Karpas-422 (cell line): ENCODE measurements around the gene MYH15. TPM values are rescaled to one million over a fixed set of nuclear protein-coding genes. Genes with fewer than 3 reads are reported as not detected.

ENCODE experiments used
- DNase-seq: peaks from one replicate; pipeline ENCODE4 v3.0.0-alpha.2; 2015
- H2AFZ ChIP-seq: fragments of 200-600 bp; sonication (generic); 2 replicates; pipeline ENCODE4 v1.6.1; 2014; ENCODE audit warnings: antibody characterized with exemption, low read length, mixed read lengths
- H3K27ac ChIP-seq: fragments of 200-600 bp; sonication (generic); 2 replicates; pipeline ENCODE4 v1.5.1; 2014; ENCODE audit warnings: mild to moderate bottlenecking, low read length, moderate library complexity
- H3K27me3 ChIP-seq: fragments of 200-600 bp; sonication (generic); 2 replicates; pipeline ENCODE4 v1.6.1; 2014; ENCODE audit warnings: low read length, mixed read lengths
- H3K36me3 ChIP-seq: fragments of 200-600 bp; sonication (generic); 2 replicates; pipeline ENCODE4 v1.6.1; 2014; ENCODE audit warnings: low read length, mixed read lengths; ENCODE audit not compliant: insufficient read depth
- H3K4me1 ChIP-seq: fragments of 200-600 bp; sonication (generic); 2 replicates; pipeline ENCODE4 v1.6.1; 2014; ENCODE audit warnings: mild to moderate bottlenecking, low read length, mixed read lengths
- H3K4me2 ChIP-seq: fragments of 200-600 bp; sonication (generic); 2 replicates; pipeline ENCODE4 v1.6.1; 2014; ENCODE audit warnings: low read length, low read depth, mild to moderate bottlenecking; ENCODE audit not compliant: poor library complexity, severe bottlenecking
- H3K4me3 ChIP-seq: fragments of 200-600 bp; sonication (generic); 2 replicates; pipeline ENCODE4 v1.5.1; 2014; ENCODE audit warnings: mild to moderate bottlenecking, antibody characterized with exemption, low read length, mixed read lengths
- H3K79me2 ChIP-seq: fragments of 200-600 bp; sonication (generic); 2 replicates; pipeline ENCODE4 v1.6.1; 2014; ENCODE audit warnings: mild to moderate bottlenecking, low read length, mixed read lengths
- H3K9ac ChIP-seq: fragments of 200-600 bp; sonication (generic); 2 replicates; pipeline ENCODE4 v1.6.0; 2014; ENCODE audit warnings: low read length
- H3K9me2 ChIP-seq: fragments of 200-600 bp; sonication (generic), shearing (Covaris generic); replicated peaks from 2 replicates; pipeline ENCODE4 v1.6.0; 2014; ENCODE audit warnings: mild to moderate bottlenecking, low read length, moderate library complexity; ENCODE audit not compliant: insufficient read depth
- H3K9me3 ChIP-seq: fragments of 300-700, 200-600 bp; sonication (generic); 2 replicates; pipeline ENCODE4 v1.6.1; 2014; ENCODE audit warnings: low read length, mixed read lengths
- H4K20me1 ChIP-seq: fragments of 200-600 bp; sonication (generic); 2 replicates; pipeline ENCODE4 v1.6.1; 2014; ENCODE audit warnings: mild to moderate bottlenecking, antibody characterized with exemption, low read length, low read depth; ENCODE audit not compliant: insufficient read depth
- total RNA-seq: library from RNA; depleted of rRNA; stranded (reverse); fragments of >200 nt; shearing (Covaris generic); gene quantifications from 2 replicates; pipeline ENCODE4 v1.2.3, GENCODE V29; 2014; ENCODE audit warnings: low replicate concordance

MYH15 gene
- total RNA-seq, 1 experiment from 2014 or later = not detected

DNA sequence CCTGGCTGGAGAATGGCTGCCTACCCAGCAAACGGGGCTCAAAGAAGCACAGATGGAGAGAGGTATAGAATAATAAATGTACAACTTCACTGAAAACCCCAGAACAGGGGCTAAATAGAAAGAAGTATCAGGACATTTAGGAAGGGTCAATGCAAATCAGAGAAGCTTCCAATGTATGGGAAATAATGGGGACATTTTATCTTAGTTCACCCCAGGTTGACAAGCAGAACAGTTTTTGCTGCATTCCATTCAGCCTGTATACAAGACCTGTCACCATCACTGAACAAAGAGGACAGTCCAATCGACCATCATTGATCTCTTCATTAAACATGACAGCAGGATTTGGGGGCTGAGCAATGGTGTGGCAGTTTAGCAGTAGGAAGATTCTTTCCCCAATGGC lies 68.1 kb downstream of the MYH15 start:
- H3K9me2 ChIP-seq = no peaks in the 10 kb centered on the region
- DNase-seq = no peak

GRCh38 chr3:108441518-108441917 lies 68.9 kb downstream of the MYH15 start:
- no peaks in the 10 kb centered on the region for H3K79me2 ChIP-seq
- no peak overlapping the region for H3K9ac ChIP-seq
- no peaks in the 10 kb centered on the region for H3K9me2 ChIP-seq
- no peaks in the 10 kb centered on the region for H4K20me1 ChIP-seq
- H3K4me3 ChIP-seq = no peak overlapping the region
- H2AFZ ChIP-seq = no peak overlapping the region
- H3K27ac ChIP-seq = no peak overlapping the region
- H3K9me3 ChIP-seq = no peaks in the 10 kb centered on the region
- H3K4me2 ChIP-seq = no peak overlapping the region
- no peaks in the 10 kb centered on the region for H3K4me1 ChIP-seq
- no peaks in the 10 kb centered on the region for H3K27me3 ChIP-seq
- DNase-seq = no peak
- no peaks in the 10 kb centered on the region for H3K36me3 ChIP-seq

More for the DNA sequence above, 68.1 kb downstream of the MYH15 start:
- 0 out of 2 replicates have a peak, but pooled peaks cover under 1% of the 10 kb centered on the region for H3K9me3 ChIP-seq
- H3K4me3 ChIP-seq = no peak overlapping the region
- H4K20me1 ChIP-seq = no peaks in the 10 kb centered on the region
- H3K79me2 ChIP-seq = no peaks in the 10 kb centered on the region
- no peak overlapping the region for H3K9ac ChIP-seq
- no peak overlapping the region for H3K4me2 ChIP-seq
- no peak overlapping the region for H2AFZ ChIP-seq
- H3K27ac ChIP-seq = no peak overlapping the region
- no peaks in the 10 kb centered on the region for H3K4me1 ChIP-seq
- H3K27me3 ChIP-seq = no peaks in the 10 kb centered on the region
- no peaks in the 10 kb centered on the region for H3K36me3 ChIP-seq

DNA sequence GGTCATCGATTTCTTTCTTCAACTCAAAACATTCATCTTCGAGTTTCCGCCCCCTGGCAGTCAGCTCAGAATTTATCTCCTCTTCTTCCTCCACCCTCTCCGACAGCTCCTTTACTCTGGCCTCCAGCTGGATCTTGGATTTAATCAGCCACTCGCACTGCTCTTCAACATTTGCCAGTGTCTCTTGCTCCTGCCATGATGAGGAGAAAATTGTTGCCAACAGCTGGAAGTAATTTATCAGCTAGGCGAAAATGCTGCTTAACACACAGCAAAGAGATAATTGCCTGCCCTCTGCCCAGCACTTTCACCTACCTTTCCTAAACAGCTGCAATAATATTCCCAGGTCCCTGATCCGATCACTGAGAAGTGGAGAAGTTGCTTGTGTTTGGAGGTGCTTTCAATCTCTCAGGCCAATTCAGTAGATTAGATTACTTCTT lies 69.3 kb downstream of the MYH15 start:
- H3K36me3 ChIP-seq = no peaks in the 10 kb centered on the region

DNA sequence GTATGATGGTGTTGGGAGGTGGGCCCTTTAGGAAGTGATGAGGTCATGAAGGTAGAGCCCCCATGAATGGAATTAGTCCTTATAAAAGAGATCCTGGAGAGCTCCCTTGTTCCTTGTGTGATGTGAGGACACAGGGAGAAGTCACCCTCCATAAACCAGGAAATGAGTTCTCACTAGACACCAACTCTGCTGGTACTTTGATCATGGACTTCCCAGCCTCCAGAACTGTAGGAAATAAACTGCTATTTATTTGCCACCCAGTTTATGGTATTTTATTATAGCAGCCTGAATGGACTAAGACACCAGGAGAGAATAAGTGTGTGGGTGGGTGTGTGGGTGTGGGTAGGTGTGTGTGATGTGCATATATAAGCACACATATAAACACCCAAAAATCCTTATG lies 71.9 kb downstream of the MYH15 start:
- no peaks in the 10 kb centered on the region for H3K4me1 ChIP-seq
- H3K9ac ChIP-seq = no peak overlapping the region
- no peak overlapping the region for H3K4me3 ChIP-seq
- no peaks in the 10 kb centered on the region for H3K36me3 ChIP-seq
- no peak overlapping the region for H2AFZ ChIP-seq
- H3K27ac ChIP-seq = no peak overlapping the region
- H3K9me3 ChIP-seq = no peaks in the 10 kb centered on the region
- no peak overlapping the region for H3K4me2 ChIP-seq
- DNase-seq = no peak
- H3K27me3 ChIP-seq = no peaks in the 10 kb centered on the region
- no peaks in the 10 kb centered on the region for H3K9me2 ChIP-seq
- H4K20me1 ChIP-seq = no peaks in the 10 kb centered on the region
- no peaks in the 10 kb centered on the region for H3K79me2 ChIP-seq

More for the DNA sequence above, 69.3 kb downstream of the MYH15 start:
- no peak overlapping the region for H2AFZ ChIP-seq
- DNase-seq = no peak
- H4K20me1 ChIP-seq = no peaks in the 10 kb centered on the region
- no peaks in the 10 kb centered on the region for H3K79me2 ChIP-seq
- H3K27me3 ChIP-seq = no peaks in the 10 kb centered on the region
- no peak overlapping the region for H3K4me2 ChIP-seq
- H3K9me3 ChIP-seq = no peaks in the 10 kb centered on the region
- H3K4me3 ChIP-seq = no peak overlapping the region
- H3K4me1 ChIP-seq = no peaks in the 10 kb centered on the region
- no peak overlapping the region for H3K27ac ChIP-seq
- H3K9ac ChIP-seq = no peak overlapping the region
- H3K9me2 ChIP-seq = no peaks in the 10 kb centered on the region

- Histone ChIP-seq H3K27ac (no peak overlapping the region), H4K20me1 (no peaks in the 10 kb centered on the region), H3K9ac (no peak overlapping the region), H3K4me3 (no peak overlapping the region), H2AFZ (no peak overlapping the region), H3K27me3 (no peaks in the 10 kb centered on the region), H3K9me2 (no peaks in the 10 kb centered on the region), H3K4me2 (no peak overlapping the region), H3K36me3 (no peaks in the 10 kb centered on the region), H3K9me3 (no peaks in the 10 kb centered on the region), H3K4me1 (no peaks in the 10 kb centered on the region), H3K79me2 (no peaks in the 10 kb centered on the region)
- DNase-seq = no peak
These were observed 73.0 kb downstream of the MYH15 start for GRCh38 chr3:108437439-108437838.

- no peak overlapping the region for H3K4me3 ChIP-seq
- H3K27me3 ChIP-seq = no peaks in the 10 kb centered on the region
- no peak for DNase-seq
- no peaks in the 10 kb centered on the region for H3K4me1 ChIP-seq
- no peaks in the 10 kb centered on the region for H3K36me3 ChIP-seq
- H3K27ac ChIP-seq = no peak overlapping the region
- no peak overlapping the region for H3K4me2 ChIP-seq
- H3K9ac ChIP-seq = no peak overlapping the region
- no peaks in the 10 kb centered on the region for H3K9me2 ChIP-seq
- H3K79me2 ChIP-seq = no peaks in the 10 kb centered on the region
- H4K20me1 ChIP-seq = no peaks in the 10 kb centered on the region
- no peak overlapping the region for H2AFZ ChIP-seq
- no peaks in the 10 kb centered on the region for H3K9me3 ChIP-seq
These were observed 76.5 kb downstream of the MYH15 start for GRCh38 chr3:108433928-108434327.

DNA sequence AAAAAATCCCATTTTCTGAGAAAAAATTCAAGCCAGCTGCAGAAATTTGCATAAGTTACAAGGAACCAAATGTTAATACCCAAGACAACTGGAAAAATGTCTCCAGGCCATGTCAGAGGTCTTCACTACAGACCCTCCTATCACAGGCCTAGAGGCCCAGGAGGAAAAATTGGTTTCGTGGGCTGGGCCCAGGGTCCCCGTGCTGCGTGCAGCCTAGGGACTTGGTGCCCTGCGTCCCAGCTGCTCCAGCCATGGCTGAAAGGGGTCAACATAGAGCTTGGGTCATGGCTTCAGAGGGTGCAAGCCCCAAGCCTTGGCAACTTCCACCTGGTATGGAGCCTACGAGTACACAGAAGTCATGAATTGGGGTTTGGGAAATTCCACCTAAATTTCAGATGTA lies 78.0 kb downstream of the MYH15 start:
- no peak for DNase-seq
- Histone ChIP-seq H3K27me3 (no peaks in the 10 kb centered on the region), H3K9me2 (no peaks in the 10 kb centered on the region), H3K4me1 (no peaks in the 10 kb centered on the region), H3K9ac (no peak overlapping the region), H4K20me1 (no peaks in the 10 kb centered on the region), H2AFZ (no peak overlapping the region), H3K27ac (no peak overlapping the region), H3K79me2 (no peaks in the 10 kb centered on the region), H3K9me3 (no peaks in the 10 kb centered on the region), H3K4me3 (no peak overlapping the region), H3K4me2 (no peak overlapping the region), H3K36me3 (no peaks in the 10 kb centered on the region)

GRCh38 chr3:108430540-108430939 lies 79.9 kb downstream of the MYH15 start:
- H3K27me3 ChIP-seq = no peaks in the 10 kb centered on the region
- H3K27ac ChIP-seq = no peak overlapping the region
- no peaks in the 10 kb centered on the region for H3K9me2 ChIP-seq
- H3K9me3 ChIP-seq = no peaks in the 10 kb centered on the region
- no peaks in the 10 kb centered on the region for H3K4me1 ChIP-seq
- H3K36me3 ChIP-seq = no peaks in the 10 kb centered on the region
- H3K4me3 ChIP-seq = no peak overlapping the region
- H2AFZ ChIP-seq = no peak overlapping the region
- DNase-seq = no peak
- no peak overlapping the region for H3K4me2 ChIP-seq
- H4K20me1 ChIP-seq = no peaks in the 10 kb centered on the region
- no peak overlapping the region for H3K9ac ChIP-seq
- H3K79me2 ChIP-seq = no peaks in the 10 kb centered on the region

- no peak for DNase-seq
- H3K27ac ChIP-seq = no peak overlapping the region
- no peaks in the 10 kb centered on the region for H3K9me3 ChIP-seq
- no peak overlapping the region for H3K9ac ChIP-seq
- H3K4me2 ChIP-seq = no peak overlapping the region
- no peaks in the 10 kb centered on the region for H3K4me1 ChIP-seq
- no peaks in the 10 kb centered on the region for H3K27me3 ChIP-seq
- H3K36me3 ChIP-seq = no peaks in the 10 kb centered on the region
- no peaks in the 10 kb centered on the region for H3K9me2 ChIP-seq
- no peaks in the 10 kb centered on the region for H4K20me1 ChIP-seq
- no peak overlapping the region for H3K4me3 ChIP-seq
- no peaks in the 10 kb centered on the region for H3K79me2 ChIP-seq
- H2AFZ ChIP-seq = no peak overlapping the region
These were observed 81.8 kb downstream of the MYH15 start for GRCh38 chr3:108428586-108428985.
